ENCODE measurements around the gene NOL9.

NOL9 gene

GRCh38 chr1:6517435-6517851 is 36.9 kb downstream of the NOL9 start:
- DNase-seq: no peak

GRCh38 chr1:6515771-6516170 is 38.5 kb downstream of the NOL9 start:
- no peak for DNase-seq

GRCh38 chr1:6513320-6513801 is 41.0 kb downstream of the NOL9 start:
- DNase-seq: no peak

- DNase-seq: no peak
Measured at GRCh38 chr1:6512908-6513280, 41.4 kb downstream of the NOL9 start.

GRCh38 chr1:6512245-6512907 is 41.9 kb downstream of the NOL9 start:
- DNase-seq: no peak

GRCh38 chr1:6511561-6512244 is 42.6 kb downstream of the NOL9 start:
- no peak for DNase-seq

GRCh38 chr1:6511056-6511455 is 43.3 kb downstream of the NOL9 start:
- DNase-seq: no peak

- DNase-seq: no peak
Measured at GRCh38 chr1:6510493-6510892, 43.8 kb downstream of the NOL9 start.

- no peak for DNase-seq
Measured at GRCh38 chr1:6509919-6510291, 44.4 kb downstream of the NOL9 start.

- DNase-seq: no peak
Measured at GRCh38 chr1:6509220-6509918, 44.9 kb downstream of the NOL9 start.

GRCh38 chr1:6508816-6509189 is 45.5 kb downstream of the NOL9 start:
- no peak for DNase-seq

GRCh38 chr1:6508154-6508815 is 46.0 kb downstream of the NOL9 start:
- no peak for DNase-seq

- no peak for DNase-seq
Measured at GRCh38 chr1:6507461-6507911, 46.8 kb downstream of the NOL9 start.

- no peak for DNase-seq
Measured at GRCh38 chr1:6507037-6507428, 47.3 kb downstream of the NOL9 start.

- no peak for DNase-seq
Measured at GRCh38 chr1:6506210-6507036, 47.9 kb downstream of the NOL9 start.

GRCh38 chr1:6505367-6506209 is 48.7 kb downstream of the NOL9 start:
- no peak for DNase-seq

GRCh38 chr1:6504887-6505286 is 49.4 kb downstream of the NOL9 start:
- no peak for DNase-seq

GRCh38 chr1:6503884-6504602 is 50.3 kb downstream of the NOL9 start:
- DNase-seq: no peak

GRCh38 chr1:6502000-6502891 is 52.1 kb downstream of the NOL9 start:
- no peak for DNase-seq

GRCh38 chr1:6501279-6501813 is 53.0 kb downstream of the NOL9 start:
- no peak for DNase-seq

All from NCI-H2171 (cell line).